ENCODE data around the gene CCDC120. TPM values are rescaled to one million over a fixed set of nuclear protein-coding genes. Genes with fewer than 3 reads are reported as not detected.
A peak's percentile ranks its signal among the peaks of the same experiment; 100 is the strongest.

Gene CCDC120
- polyA plus RNA-seq, 3 donors = 0.11 to 0.89 TPM; not detected in 1

- Histone ChIP-seq H3K9ac (ENCODE audit: insufficient read depth, low read length, poor library complexity, severe bottlenecking) (peak overlapping the region; percentile 93), H3K27me3 (ENCODE audit: control insufficient read depth in 2 of 2, insufficient read depth in 2 of 2, low read length in 2 of 2) (no peaks in the 10 kb centered on the region), H2AFZ (ENCODE audit: insufficient read depth, low read depth, low read length, poor library complexity, severe bottlenecking) (no peak overlapping the region), H3K27ac (ENCODE audit: low read depth in 1 of 2, low read length in 2 of 2) (peak overlapping the region; percentile 83 to 88), H3K9me3 (replicated peaks in 1 of 2; ENCODE audit: control insufficient read depth in 1 of 2, insufficient read depth in 1 of 2, low read length in 2 of 2) (no peaks in the 10 kb centered on the region), H4K20me1 (ENCODE audit: insufficient read depth, low read length) (peaks cover 19% of the 10 kb centered on the region), H3K36me3 (replicated peaks in 1 of 2; ENCODE audit: control insufficient read depth in 1 of 2, insufficient read depth in 2 of 2, low read length in 2 of 2) (peaks cover 22 to 24% of the 10 kb centered on the region in 2 donors), H3K4me1 (ENCODE audit: control insufficient read depth in 1 of 2, insufficient read depth in 2 of 2, low read length in 2 of 2) (peaks cover 31 to 34% of the 10 kb centered on the region in 2 donors), H3K4me2 (replicated peaks; ENCODE audit: extremely low read depth, low read length, poor library complexity, severe bottlenecking) (peak overlapping the region; percentile 80), H3K79me2 (ENCODE audit: insufficient read depth, low read length) (peaks cover 59% of the 10 kb centered on the region), H3K4me3 (replicated peaks in 1 of 3; ENCODE audit: low read depth in 2 of 3, low read length in 3 of 3) (peak overlapping the region; percentile 77 to 91 (median 78))
- Mint-ChIP-seq H3K9me3 (peaks cover 0 to 21% (median 3%) of the 10 kb centered on the region in 7 donors), H3K27ac (peak overlapping the region; percentile 94 to 97 (median 96)), H3K27me3 (ENCODE audit: low read depth in 3 of 3) (peaks cover 0 to 8% (median 0%) of the 10 kb centered on the region in 3 donors), H3K4me3 (peak overlapping the region; percentile 91 to 95), H3K36me3 (peaks cover 22 to 30% of the 10 kb centered on the region in 2 donors), H3K4me1 (peaks cover 44% of the 10 kb centered on the region)
- no CpG with 5 or more reads among the region's 10 CpGs for WGBS (ENCODE audit: insufficient coverage)
- intact Hi-C loops (cut with micrococcal nuclease) = loop anchor here (5.0 to 10.0 kb wide), 4 partner anchors 40 to 147 kb away; partner anchors contain the start of genes GRIPAP1 (in 2 of the 2), OTUD5 (in 1 of the 2), PIM2 (in 1 of the 2) and PQBP1 (in 1 of the 2)
- TF ChIP-seq CTCF (IDR thresholded peaks at IDR 0.05) = no peak
- peak in 2 of 3 donors; percentile 28 to 55 for DNase-seq
These were observed 16.8 kb upstream of the CCDC120 start for GRCh38 chrX:49041744-49042580.

GRCh38 chrX:49042581-49043219, 16.1 kb upstream of the CCDC120 start:
- H2AFZ ChIP-seq (ENCODE audit: insufficient read depth, low read depth, low read length, poor library complexity, severe bottlenecking) = no peak overlapping the region
- peaks cover 0 to 13% (median 0%) of the 10 kb centered on the region in 3 donors for H3K27me3 Mint-ChIP-seq (ENCODE audit: low read depth in 3 of 3)
- H3K4me3 ChIP-seq (replicated peaks in 1 of 3; ENCODE audit: low read depth in 2 of 3, low read length in 3 of 3) = peak overlapping the region; percentile 77 to 91 (median 78)
- H3K4me1 ChIP-seq (ENCODE audit: control insufficient read depth in 1 of 2, insufficient read depth in 2 of 2, low read length in 2 of 2) = peaks cover 31 to 34% of the 10 kb centered on the region in 2 donors
- WGBS (ENCODE audit: insufficient coverage) = 0% methylated on average over 15 of the region's 29 CpGs
- peak overlapping the region; percentile 80 for H3K4me2 ChIP-seq (replicated peaks; ENCODE audit: extremely low read depth, low read length, poor library complexity, severe bottlenecking)
- H3K79me2 ChIP-seq (ENCODE audit: insufficient read depth, low read length) = peaks cover 53% of the 10 kb centered on the region
- H4K20me1 ChIP-seq (ENCODE audit: insufficient read depth, low read length) = peaks cover 19% of the 10 kb centered on the region
- no peak for TF ChIP-seq CTCF (IDR thresholded peaks at IDR 0.05)
- no peaks in the 10 kb centered on the region for H3K9me3 ChIP-seq (replicated peaks in 1 of 2; ENCODE audit: control insufficient read depth in 1 of 2, insufficient read depth in 1 of 2, low read length in 2 of 2)
- peaks cover 15 to 16% of the 10 kb centered on the region in 2 donors for H3K36me3 ChIP-seq (replicated peaks in 1 of 2; ENCODE audit: control insufficient read depth in 1 of 2, insufficient read depth in 2 of 2, low read length in 2 of 2)
- H3K27me3 ChIP-seq (ENCODE audit: control insufficient read depth in 2 of 2, insufficient read depth in 2 of 2, low read length in 2 of 2) = no peaks in the 10 kb centered on the region
- H3K36me3 Mint-ChIP-seq = peaks cover 17 to 23% of the 10 kb centered on the region in 2 donors
- peak overlapping the region; percentile 94 to 97 (median 96) for H3K27ac Mint-ChIP-seq
- peak overlapping the region; percentile 83 to 88 for H3K27ac ChIP-seq (ENCODE audit: low read depth in 1 of 2, low read length in 2 of 2)
- intact Hi-C loops (cut with micrococcal nuclease) = loop anchor here (5.0 to 10.0 kb wide), 4 partner anchors 40 to 148 kb away; partner anchors contain the start of genes GRIPAP1 (in 2 of the 2), OTUD5 (in 1 of the 2), PIM2 (in 1 of the 2) and PQBP1 (in 1 of the 2)
- peak overlapping the region; percentile 91 to 95 for H3K4me3 Mint-ChIP-seq
- H3K4me1 Mint-ChIP-seq = peaks cover 44% of the 10 kb centered on the region
- H3K9me3 Mint-ChIP-seq = peaks cover 0 to 21% (median 3%) of the 10 kb centered on the region in 7 donors
- DNase-seq = no peak
- H3K9ac ChIP-seq (ENCODE audit: insufficient read depth, low read length, poor library complexity, severe bottlenecking) = peak overlapping the region; percentile 93

Measured in CD14-positive monocyte (primary cell).